IPS-18c (cell line): Measurements from ENCODE around the gene STK11.

Experiments
- H3K4me3 ChIP-seq: 2 replicates; pipeline ENCODE4 v1.7.0; 2013; ENCODE audit warnings: low read depth, mild to moderate bottlenecking, low read length, moderate library complexity; ENCODE audit not compliant: insufficient read depth
- H3K9me3 ChIP-seq: one replicate; pipeline ENCODE4 v1.6.1; 2013; ENCODE audit warnings: mild to moderate bottlenecking, low read length, moderate library complexity; ENCODE audit not compliant: control insufficient read depth, insufficient read depth

STK11 gene

GRCh38 chr19:1205114-1206099 is at the start of gene STK11:
TSS of gene STK11 (plus strand) at chr19:1205778. CDS start at chr19:1206914, 1,136 bp downstream.
- H3K9me3 ChIP-seq: no peaks in the 10 kb centered on the region
- H3K4me3 ChIP-seq: peak within 1 kb of the TSS; percentile 66

DNA sequence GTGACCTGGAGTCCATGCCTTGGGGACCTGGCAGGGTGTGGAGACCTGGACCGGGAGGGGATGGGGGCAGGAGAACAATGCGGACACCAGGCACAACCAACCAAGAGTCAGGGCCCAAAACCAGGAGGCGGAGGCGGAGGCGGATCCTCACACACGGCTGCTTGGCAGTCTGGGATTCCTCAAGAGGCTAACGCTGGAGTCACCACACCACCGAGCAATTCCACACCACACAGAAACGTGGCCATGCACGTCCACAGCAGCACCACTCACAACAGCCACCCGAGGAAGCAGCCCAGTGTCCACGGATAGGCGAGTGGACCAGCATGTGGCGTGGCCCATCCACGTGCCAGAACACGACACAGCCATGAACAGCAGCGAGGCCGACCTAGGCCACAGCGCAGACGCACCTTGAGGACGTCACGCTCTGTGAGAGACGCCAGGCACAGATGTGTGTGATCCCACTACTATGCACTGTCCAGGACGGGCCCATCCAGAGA is 49.2 kb upstream of the STK11 start:
- Histone ChIP-seq H3K4me3 (no peak overlapping the region), H3K9me3 (peaks cover 2% of the 10 kb centered on the region)

DNA sequence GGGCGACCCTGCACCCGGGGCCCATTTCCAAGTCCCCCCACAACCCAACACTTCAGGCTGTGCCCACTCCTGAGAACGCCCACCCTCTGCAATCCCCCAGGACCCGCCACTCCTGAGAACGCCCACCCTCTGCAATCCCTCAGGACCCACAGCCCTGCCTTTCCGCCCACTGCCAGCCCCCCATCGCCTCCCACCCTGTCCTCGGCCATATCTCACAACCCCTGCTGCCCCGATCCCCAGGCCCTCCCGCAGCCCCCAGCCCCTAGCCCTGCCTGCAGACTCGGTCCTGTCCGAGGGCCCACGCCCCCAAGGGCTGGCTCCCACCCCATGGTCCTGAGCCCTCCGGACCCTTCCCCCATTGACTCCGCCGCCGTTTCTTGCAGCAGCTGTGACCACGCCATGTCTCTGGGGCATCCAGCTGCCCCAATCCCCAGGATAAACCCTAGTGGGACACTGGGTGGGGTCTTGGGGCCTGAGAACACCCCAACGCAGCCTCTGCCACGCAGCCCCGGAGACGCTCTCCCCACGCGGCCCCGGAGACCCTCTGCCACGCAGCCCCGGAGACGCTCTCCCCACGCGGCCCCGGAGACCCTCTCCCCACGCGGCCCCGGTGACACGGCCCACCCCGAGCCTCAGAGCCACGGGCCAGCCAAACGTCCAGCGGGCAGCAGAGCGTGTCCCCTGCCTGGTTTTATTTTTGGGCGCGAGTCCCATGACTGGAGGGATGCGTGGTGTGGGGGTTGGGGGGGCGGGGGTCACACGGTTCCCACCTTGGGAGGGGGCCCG is 48.6 kb upstream of the STK11 start:
- peaks cover 2% of the 10 kb centered on the region for H3K9me3 ChIP-seq
- no peak overlapping the region for H3K4me3 ChIP-seq

GRCh38 chr19:1157931-1158884 is 47.4 kb upstream of the STK11 start:
- H3K9me3 ChIP-seq: peaks cover 2% of the 10 kb centered on the region
- H3K4me3 ChIP-seq: no peak overlapping the region

DNA sequence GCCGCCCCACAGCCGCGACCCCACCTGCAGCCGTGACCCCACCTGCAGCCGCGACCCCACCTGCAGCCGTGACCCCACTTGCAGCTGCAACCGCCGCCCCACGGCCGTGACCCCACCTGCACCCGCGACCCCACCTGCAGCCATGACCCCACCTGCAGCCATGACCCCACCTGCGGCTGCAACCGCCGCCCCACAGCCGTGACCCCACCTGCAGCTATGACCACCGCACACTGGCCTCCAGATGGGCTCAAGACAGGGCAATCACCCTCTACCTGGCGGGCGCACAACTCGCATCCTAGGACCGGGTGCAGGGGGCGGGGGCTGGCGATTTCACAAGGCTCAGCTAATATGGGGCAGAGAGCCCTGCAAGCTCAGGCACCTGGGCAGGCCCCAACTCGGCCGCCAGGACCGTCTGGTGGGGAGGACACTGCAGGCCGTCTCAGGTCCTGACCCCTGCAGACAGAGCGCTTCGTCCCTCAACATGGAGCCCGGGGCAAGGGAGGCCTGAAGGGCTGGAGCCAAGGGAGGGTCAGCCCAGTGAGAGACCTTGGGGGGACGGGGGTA is 46.6 kb upstream of the STK11 start:
- Histone ChIP-seq H3K4me3 (no peak overlapping the region), H3K9me3 (peaks cover 2% of the 10 kb centered on the region)

- H3K9me3 ChIP-seq: peaks cover 2% of the 10 kb centered on the region
- no peak overlapping the region for H3K4me3 ChIP-seq
Observed at GRCh38 chr19:1159864-1160595, 45.5 kb upstream of the STK11 start.

DNA sequence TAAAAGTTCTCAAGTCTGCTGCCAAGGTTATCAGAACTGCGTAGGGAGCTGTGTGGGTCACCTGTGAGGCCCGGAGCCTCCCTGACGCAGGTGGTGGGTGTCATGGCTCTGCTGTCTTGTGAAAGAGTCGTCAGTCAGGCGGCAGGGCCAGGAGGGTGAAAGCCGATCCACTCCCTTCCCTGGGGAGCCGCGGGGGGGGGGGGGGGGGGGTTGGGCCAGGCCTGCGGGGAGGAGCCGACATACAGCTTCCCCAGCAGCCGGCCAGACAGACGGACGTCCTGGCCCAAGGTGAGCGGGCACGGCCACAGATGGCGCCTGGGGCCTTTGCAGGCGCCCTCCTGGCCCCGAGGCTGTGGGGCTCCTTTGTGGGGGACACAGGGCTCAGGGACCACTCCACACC is 43.9 kb upstream of the STK11 start:
- Histone ChIP-seq H3K4me3 (no peak overlapping the region), H3K9me3 (peaks cover 2% of the 10 kb centered on the region)

GRCh38 chr19:1162404-1163282 is 42.9 kb upstream of the STK11 start:
- Histone ChIP-seq H3K9me3 (peaks cover 2% of the 10 kb centered on the region), H3K4me3 (no peak overlapping the region)

GRCh38 chr19:1163283-1163933 is 42.2 kb upstream of the STK11 start:
- Histone ChIP-seq H3K4me3 (no peak overlapping the region), H3K9me3 (peaks cover under 1% of the 10 kb centered on the region)

- Histone ChIP-seq H3K9me3 (no peaks in the 10 kb centered on the region), H3K4me3 (no peak overlapping the region)
Observed at GRCh38 chr19:1163934-1164683, 41.5 kb upstream of the STK11 start.

DNA sequence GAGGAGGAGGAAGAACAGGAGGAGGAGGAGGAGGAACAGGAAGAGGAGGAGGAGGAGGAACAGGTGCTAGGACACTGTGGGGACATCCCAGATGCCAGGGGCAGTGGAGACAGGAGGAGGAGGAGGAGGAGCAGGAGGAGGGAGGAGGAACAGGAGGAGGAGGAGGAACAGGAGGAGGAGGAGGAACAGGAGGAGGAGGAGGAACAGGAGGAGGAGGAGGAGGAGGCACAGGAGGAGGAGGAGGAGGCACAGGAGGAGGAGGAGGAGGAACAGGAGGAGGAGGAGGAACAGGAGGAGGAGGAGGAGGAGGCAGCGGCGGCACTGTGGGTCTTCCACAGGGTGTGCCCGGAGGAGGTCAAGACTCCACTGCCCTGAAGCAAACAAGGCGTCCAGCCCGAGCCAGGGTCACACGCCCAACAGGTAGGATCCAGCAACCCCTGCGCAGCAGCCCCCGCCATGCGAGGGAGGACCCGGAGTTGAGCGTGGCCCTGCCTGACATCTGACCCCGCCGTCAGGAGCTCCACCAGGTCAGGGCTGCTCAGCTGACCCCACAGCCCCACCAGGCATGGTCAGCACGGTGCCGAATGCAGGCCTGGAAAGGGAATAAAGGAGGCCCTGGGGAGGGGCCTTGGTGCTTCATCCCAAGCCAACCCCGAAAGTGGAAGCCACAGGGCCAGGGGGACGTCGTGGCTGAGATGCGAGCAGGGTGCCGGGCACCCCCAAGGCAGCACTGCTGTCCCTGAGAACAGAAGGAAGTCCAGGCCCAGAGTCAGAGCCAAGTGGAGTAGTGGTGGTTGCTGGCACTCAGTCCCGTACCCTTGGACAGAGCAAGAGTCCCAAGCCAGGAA is 40.7 kb upstream of the STK11 start:
- no peak overlapping the region for H3K4me3 ChIP-seq
- H3K9me3 ChIP-seq: no peaks in the 10 kb centered on the region

GRCh38 chr19:1166872-1167573 is 38.6 kb upstream of the STK11 start:
- no peak overlapping the region for H3K4me3 ChIP-seq
- no peaks in the 10 kb centered on the region for H3K9me3 ChIP-seq
